Mesodermal cell (in vitro differentiated cells): ENCODE data around the gene TMEM258.

Source experiments
- H3K27ac ChIP-seq: 2 replicates; pipeline ENCODE4 v1.7.0; 2013; ENCODE audit warnings: mild to moderate bottlenecking, low read depth, low read length, moderate library complexity; ENCODE audit not compliant: severe bottlenecking
- H3K36me3 ChIP-seq: 2 replicates; pipeline ENCODE4 v1.7.1; 2013; ENCODE audit warnings: mild to moderate bottlenecking, low read length, moderate library complexity; ENCODE audit not compliant: control insufficient read depth, insufficient read depth
- H3K4me1 ChIP-seq: one replicate; pipeline ENCODE4 v1.7.1; 2013; ENCODE audit warnings: mild to moderate bottlenecking, low read length; ENCODE audit not compliant: insufficient read depth, control insufficient read depth, poor library complexity, severe bottlenecking
- H3K4me3 ChIP-seq: 2 replicates; pipeline ENCODE4 v1.7.0; 2013; ENCODE audit warnings: low read length, control low read depth, mild to moderate bottlenecking; ENCODE audit not compliant: insufficient read depth, poor library complexity, severe bottlenecking; ENCODE audit errors: extremely low read depth
- H3K9me3 ChIP-seq: 2 replicates; pipeline ENCODE4 v1.7.1; 2013; ENCODE audit warnings: mild to moderate bottlenecking, low read length, moderate library complexity; ENCODE audit not compliant: control insufficient read depth
- WGBS, 2 experiments: methylation state at CpG; one replicate each; pipeline ENCODE4 v1.1.5; 2013; ENCODE audit warnings: missing lambda C conversion rate in 2 of 2; ENCODE audit not compliant: insufficient coverage in 2 of 2; 5-methylcytosine and 5-hydroxymethylcytosine counted together

Gene TMEM258

DNA sequence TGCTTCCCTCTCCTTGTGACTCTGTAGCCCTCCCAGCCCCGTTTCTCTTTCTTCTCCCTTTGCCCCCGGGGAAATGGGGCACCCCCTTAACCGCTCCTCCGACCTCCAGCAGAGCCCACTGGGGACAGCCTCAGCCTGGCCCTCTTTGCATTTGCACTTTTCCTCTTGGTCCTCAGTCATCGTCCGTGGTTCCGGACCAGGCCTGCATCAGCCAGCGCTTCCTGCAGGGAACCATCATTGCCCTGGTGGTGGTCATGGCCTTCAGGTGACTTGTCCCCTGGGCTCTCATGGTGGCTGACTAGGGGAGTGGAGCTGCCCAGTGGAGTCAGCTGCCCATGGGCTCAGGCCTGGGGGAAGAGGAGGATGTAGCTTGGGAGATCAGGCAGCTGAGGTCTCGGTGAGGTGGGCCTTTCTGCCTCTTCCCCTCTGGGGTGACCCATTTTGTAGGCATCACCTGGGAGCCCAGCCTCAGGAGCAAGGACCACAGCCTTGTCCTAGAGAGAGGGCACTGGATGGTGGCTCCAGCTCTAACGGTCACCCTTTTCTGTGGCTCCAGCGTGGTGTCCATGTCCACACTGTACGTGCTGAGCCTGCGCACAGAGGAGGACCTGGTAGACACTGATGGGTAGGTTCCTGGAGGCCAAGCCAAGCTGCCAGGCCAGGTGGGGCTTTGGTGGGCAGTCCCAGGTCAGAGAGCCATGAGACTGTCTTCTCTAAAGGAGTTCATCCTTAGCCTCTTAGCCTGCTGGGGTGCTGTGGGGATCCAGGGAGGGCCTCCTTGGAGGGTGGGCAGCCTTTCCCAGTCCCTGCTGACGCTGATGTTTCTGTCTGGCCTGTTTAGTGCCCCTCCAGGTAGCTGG, 12.5 kb downstream of the TMEM258 start:
- peaks cover 90% of the 10 kb centered on the region for H3K36me3 ChIP-seq
- WGBS, 2 experiments = 90 to 93% methylated on average over 13 to 14 of the region's 14 CpGs
- H3K27ac ChIP-seq = no peak overlapping the region
- no peaks in the 10 kb centered on the region for H3K9me3 ChIP-seq
- peaks cover 27% of the 10 kb centered on the region for H3K4me1 ChIP-seq
- no peak overlapping the region for H3K4me3 ChIP-seq

DNA sequence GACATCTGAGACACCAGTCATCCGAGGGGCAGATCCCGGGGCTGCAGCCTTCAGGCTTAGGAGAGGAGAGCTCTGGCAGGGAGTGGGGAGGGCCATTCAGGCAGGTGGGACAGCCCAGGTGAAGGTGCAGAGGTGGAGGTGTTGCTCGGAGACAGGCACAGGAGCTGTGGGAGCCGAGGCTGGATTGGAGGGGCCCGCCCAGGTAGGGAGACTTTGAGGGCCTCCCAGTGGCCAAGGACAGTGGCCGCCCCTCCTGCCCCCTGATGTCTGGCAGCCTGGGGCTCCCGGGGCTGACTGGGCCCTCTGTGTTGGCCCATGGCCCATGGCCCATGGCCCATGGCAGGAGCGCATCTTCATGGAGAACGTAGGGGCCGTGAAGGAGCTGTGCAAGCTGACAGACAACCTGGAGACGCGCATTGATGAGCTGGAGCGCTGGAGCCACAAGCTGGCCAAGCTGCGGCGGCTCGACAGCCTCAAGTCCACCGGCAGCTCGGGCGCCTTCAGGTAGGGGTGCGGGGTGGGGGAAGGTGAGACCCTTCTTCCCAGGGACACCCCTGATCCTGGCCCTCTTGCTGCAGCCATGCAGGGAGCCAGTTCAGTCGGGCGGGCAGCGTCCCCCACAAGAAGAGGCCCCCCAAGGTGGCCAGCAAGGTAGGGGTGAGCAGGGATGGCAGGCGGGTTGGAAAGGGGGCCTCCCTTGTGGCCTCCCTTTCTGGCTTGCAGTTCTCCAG, 13.3 kb downstream of the TMEM258 start:
- no peaks in the 10 kb centered on the region for H3K9me3 ChIP-seq
- H3K4me3 ChIP-seq = no peak overlapping the region
- WGBS, 2 experiments = 94 to 96% methylated on average over 19 to 22 of the region's 24 CpGs
- peaks cover 88% of the 10 kb centered on the region for H3K36me3 ChIP-seq
- peaks cover 32% of the 10 kb centered on the region for H3K4me1 ChIP-seq
- no peak overlapping the region for H3K27ac ChIP-seq

GRCh38 chr11:61778357-61778886, 14.0 kb downstream of the TMEM258 start:
- Histone ChIP-seq H3K4me1 (peaks cover 28% of the 10 kb centered on the region), H3K9me3 (no peaks in the 10 kb centered on the region), H3K27ac (no peak overlapping the region), H3K4me3 (no peak overlapping the region), H3K36me3 (peaks cover 87% of the 10 kb centered on the region)
- WGBS, 2 experiments = 93 to 97% methylated on average over 8 to 9 of the region's 11 CpGs

DNA sequence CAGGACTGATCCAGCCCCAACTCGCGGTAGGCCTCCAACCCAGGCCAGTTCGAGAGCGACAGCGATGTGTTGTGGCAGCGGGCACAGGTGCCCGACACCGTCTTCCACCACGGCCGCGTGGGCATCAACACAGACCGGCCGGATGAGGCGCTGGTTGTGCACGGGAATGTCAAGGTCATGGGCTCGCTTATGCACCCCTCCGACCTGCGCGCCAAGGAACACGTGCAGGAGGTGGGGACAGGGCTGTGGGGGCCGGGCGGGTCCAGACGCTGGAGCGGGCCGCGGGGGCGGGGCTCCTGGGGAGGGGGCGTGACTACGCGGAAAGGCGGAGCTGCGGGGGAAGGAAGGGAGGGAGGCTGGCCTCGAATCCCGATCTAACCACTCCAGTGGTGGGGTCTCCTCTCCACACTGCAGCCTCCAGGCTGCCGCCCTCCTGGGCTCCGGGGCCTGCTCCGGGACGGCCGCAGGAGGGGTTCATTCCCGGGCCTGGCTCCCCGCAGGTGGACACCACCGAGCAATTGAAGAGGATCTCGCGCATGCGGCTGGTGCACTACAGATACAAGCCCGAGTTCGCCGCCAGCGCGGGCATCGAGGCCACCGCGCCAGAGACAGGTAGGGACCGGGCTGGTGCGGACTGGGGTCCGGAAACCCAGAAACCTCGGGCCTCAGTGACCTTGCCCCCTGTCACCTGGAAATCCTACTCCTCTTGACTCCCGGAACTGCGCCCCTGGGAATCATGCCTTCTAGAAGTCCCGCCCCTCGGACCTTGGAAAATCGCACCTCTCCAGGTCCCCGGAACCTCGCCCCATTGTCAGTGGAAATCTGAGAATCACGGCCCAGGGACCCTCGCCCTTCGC, 14.9 kb downstream of the TMEM258 start:
- Histone ChIP-seq H3K4me1 (peaks cover 29% of the 10 kb centered on the region), H3K4me3 (no peak overlapping the region), H3K9me3 (no peaks in the 10 kb centered on the region), H3K36me3 (peaks cover 84% of the 10 kb centered on the region), H3K27ac (no peak overlapping the region)
- WGBS, 2 experiments = 92 to 95% methylated on average over 62 to 65 of the region's 67 CpGs

DNA sequence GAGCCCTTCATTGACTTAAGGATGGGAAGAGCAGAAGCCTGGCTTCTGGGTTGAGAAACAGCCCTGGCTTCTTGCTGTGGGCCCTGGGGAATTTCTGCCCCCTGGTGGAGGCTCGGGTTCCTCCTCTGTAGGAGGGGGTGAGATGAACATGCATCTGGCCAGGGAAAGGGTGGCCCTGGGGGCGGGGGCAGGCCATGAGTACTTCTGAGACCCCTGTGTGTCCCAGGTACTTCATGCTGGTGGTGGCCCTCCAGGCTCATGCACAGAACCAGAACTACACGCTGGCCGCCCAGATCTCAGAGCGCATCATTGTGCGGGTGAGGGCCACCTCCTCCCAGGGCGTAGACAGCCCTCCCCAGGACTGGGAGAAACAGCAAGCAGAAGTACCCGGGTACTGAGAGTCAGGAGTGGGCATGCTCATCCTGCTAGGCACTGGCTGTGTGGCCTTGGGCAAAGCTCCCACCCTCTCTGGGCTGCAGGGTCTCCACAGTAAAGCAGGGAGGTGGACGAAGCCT, 15.8 kb downstream of the TMEM258 start:
- WGBS, 2 experiments = 83 to 96% methylated on average over 7 to 9 of the region's 9 CpGs
- Histone ChIP-seq H3K4me3 (no peak overlapping the region), H3K27ac (no peak overlapping the region), H3K9me3 (no peaks in the 10 kb centered on the region), H3K4me1 (peaks cover 32% of the 10 kb centered on the region), H3K36me3 (peaks cover 77% of the 10 kb centered on the region)

- H3K36me3 ChIP-seq = peaks cover 69% of the 10 kb centered on the region
- no peaks in the 10 kb centered on the region for H3K9me3 ChIP-seq
- no peak overlapping the region for H3K27ac ChIP-seq
- 94 to 96% methylated on average over 11 to 19 of the region's 20 CpGs for WGBS, 2 experiments
- H3K4me3 ChIP-seq = no peak overlapping the region
- peaks cover 39% of the 10 kb centered on the region for H3K4me1 ChIP-seq
Measured at GRCh38 chr11:61775606-61776554, 16.5 kb downstream of the TMEM258 start.

DNA sequence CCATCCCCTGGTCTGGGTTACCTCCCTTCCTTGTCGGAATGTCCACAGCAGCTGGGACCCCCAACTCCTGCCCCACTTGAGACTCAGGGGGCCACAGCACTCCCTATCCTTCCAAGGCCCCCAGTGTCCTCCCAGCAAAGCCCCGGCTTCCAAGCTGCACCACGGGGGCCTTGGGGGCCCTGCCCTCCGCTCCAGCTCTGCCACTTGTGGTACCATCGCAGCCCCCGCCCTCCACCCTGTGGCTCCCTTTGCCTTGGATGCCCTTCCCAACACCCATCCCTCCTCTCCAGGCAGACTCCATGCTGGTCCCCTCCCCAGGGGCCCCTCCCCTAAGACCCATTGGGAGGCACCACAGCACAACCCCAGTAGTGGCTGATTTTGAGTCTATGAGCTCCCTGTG, 17.3 kb downstream of the TMEM258 start:
- Histone ChIP-seq H3K36me3 (peaks cover 65% of the 10 kb centered on the region), H3K27ac (no peak overlapping the region), H3K4me1 (peaks cover 45% of the 10 kb centered on the region), H3K4me3 (no peak overlapping the region), H3K9me3 (no peaks in the 10 kb centered on the region)
- WGBS, 2 experiments = 87 to 100% methylated on average over 3 to 4 of the region's 6 CpGs

DNA sequence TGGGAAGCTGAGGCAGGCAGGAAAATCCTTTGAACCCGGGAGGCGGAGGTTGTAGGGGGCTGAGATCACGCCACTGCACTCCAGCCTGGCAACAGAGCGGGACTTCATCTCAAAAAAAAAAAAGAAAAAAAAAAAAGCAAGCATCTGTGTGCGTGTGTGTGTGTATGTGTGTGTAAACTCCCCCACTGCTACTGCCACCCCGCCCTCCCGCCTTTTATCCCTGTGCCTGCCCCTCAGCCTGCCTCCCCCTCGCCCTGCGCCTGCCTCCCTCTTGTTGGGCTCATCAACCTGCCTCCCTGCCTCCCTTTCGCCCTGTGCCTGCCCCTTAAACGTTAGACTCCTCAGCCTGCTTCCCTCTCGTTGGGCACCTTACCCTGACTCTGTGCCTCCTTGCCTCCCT, 18.0 kb downstream of the TMEM258 start:
- Histone ChIP-seq H3K27ac (no peak overlapping the region), H3K4me3 (no peak overlapping the region), H3K4me1 (peaks cover 45% of the 10 kb centered on the region), H3K9me3 (no peaks in the 10 kb centered on the region), H3K36me3 (peaks cover 58% of the 10 kb centered on the region)
- WGBS, 2 experiments = 86 to 89% methylated on average over 7 to 8 of the region's 12 CpGs

DNA sequence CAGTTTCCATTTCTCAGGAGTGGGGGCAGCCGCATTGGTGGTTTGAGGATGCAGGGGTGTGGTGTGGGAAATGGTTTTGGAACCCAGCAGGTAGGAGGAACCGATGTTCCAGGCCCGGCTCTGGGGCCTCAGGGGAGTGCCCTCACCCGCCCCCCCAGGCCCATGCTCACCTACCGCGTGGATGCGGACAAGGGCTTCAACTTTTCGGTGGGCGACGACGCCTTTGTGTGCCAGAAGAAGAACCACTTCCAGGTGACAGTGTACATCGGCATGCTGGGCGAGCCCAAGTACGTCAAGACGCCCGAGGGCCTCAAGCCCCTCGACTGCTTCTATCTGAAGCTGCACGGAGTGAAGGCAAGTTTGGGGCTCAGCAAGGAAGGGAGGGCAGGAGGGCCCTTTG, 18.6 kb downstream of the TMEM258 start:
- Histone ChIP-seq H3K4me1 (peaks cover 48% of the 10 kb centered on the region), H3K4me3 (no peak overlapping the region), H3K9me3 (no peaks in the 10 kb centered on the region), H3K27ac (peak overlapping the region; percentile 72), H3K36me3 (peaks cover 55% of the 10 kb centered on the region)
- 93 to 98% methylated on average over 18 of the region's 18 CpGs for WGBS, 2 experiments
